C4-2B (cell line): ENCODE data around the gene HCN2.

Experiments used
- CTCF ChIP-seq: fragments of 450-650 bp; conservative IDR thresholded peaks from 2 replicates; pipeline ENCODE4 v1.5.1; 2017; ENCODE audit warnings: mild to moderate bottlenecking
- ZFX ChIP-seq: fragments of 450-650 bp; IDR thresholded peaks from 2 replicates; pipeline ENCODE4 v1.6.1; 2017

- TF ChIP-seq CTCF, result no peak
- no peak for TF ChIP-seq ZFX
These were observed 20.6 kb downstream of the HCN2 start for GRCh38 chr19:610071-610800.
